HepG2 (cell line): ENCODE results near the gene KIF13A. TPM values are rescaled to one million over a fixed set of nuclear protein-coding genes. Genes with fewer than 3 reads are reported as not detected.

Experiments used
- ATAC-seq: fragments of 200-7000 bp; cut with Tn5 transposase; 3 replicates; pipeline ENCODE4 v1.9.1; 2020; ENCODE audit warnings: mild to moderate bottlenecking, moderate library complexity
- BruUV-seq: library from RNA; stranded (reverse); fragments of 400-500 nt; replicated peaks from 2 replicates; lab custom pipeline; 2021; lab: Mats Ljungman, UMichigan
- CTCF ChIA-PET: fragments of 300-600 bp; formaldehyde crosslinking; extraction: SDS; loops from one replicate; lab custom pipeline; 2021; ENCODE audit warnings: low total read pairs, inconsistent platforms, low intra/inter-chr PET ratio; lab: Yijun Ruan, JAX
- POLR2A ChIA-PET: fragments of 350-600 bp; sonication (Branson Sonifier 250); formaldehyde crosslinking; loops from one replicate; lab custom pipeline; 2020; ENCODE audit warnings: antibody characterized with exemption, inconsistent platforms; lab: Yijun Ruan, JAX
- DNase-seq: peaks from one replicate; pipeline ENCODE4 v3.0.0-alpha.2; 2015; ENCODE audit warnings: low spot score
- FAIRE-seq: peaks from 3 replicates; lab custom pipeline; 2011; peaks lifted over from hg19 to GRCh38; lab: Jason Lieb, UNC
- H2AFZ ChIP-seq: one replicate; pipeline ENCODE4 v1.6.1; 2011; ENCODE audit warnings: low read length, inconsistent platforms
- H3K27ac ChIP-seq: fragments of 300-600 bp; 3 replicates; pipeline ENCODE4 v1.8.0; 2011; ENCODE audit warnings: mixed run types, mild to moderate bottlenecking, mixed read lengths, low read length, inconsistent platforms; ENCODE audit not compliant: insufficient read depth; ENCODE audit errors: extremely low read length
- H3K27me3 ChIP-seq, 2 experiments: fragments of 200-600 bp in 1 of 2; 2 replicates in 1 of 2; 3 replicates in 1 of 2; pipeline versions ENCODE4 v1.6.0 to v1.8.0; 2011; ENCODE audit warnings: low read length in 2 of 2, mild to moderate bottlenecking in 2 of 2, moderate library complexity in 2 of 2, inconsistent platforms in 1 of 2; ENCODE audit not compliant: insufficient read depth in 2 of 2, control insufficient read depth in 1 of 2
- H3K36me3 ChIP-seq, 2 experiments: fragments of 200-600 bp in 1 of 2; replicated peaks in 1 of 2; 2 replicates in 1 of 2; 3 replicates in 1 of 2; pipeline versions ENCODE4 v1.5.1 to v1.8.0; 2011; ENCODE audit warnings: low read length in 2 of 2, inconsistent platforms in 1 of 2; ENCODE audit not compliant: insufficient read depth in 2 of 2, control insufficient read depth in 1 of 2
- H3K4me1 ChIP-seq: 2 replicates; pipeline ENCODE4 v1.5.1; 2012; ENCODE audit warnings: low read length, inconsistent platforms; ENCODE audit not compliant: insufficient read depth
- H3K4me2 ChIP-seq: 2 replicates; pipeline ENCODE4 v1.6.0; 2011; ENCODE audit warnings: low read depth, low read length, inconsistent platforms
- H3K4me3 ChIP-seq, 3 experiments: fragments of 200-600 bp in 1 of 3; sonication (generic), shearing (Covaris generic) in 1 of 3; replicated peaks in 1 of 3; 2 replicates each; pipeline ENCODE4 v1.5.1; 2011 to 2016; ENCODE audit warnings: low read length in 3 of 3, inconsistent platforms in 2 of 3, low read depth in 2 of 3, mild to moderate bottlenecking in 2 of 3, control low read depth in 1 of 3, mixed read lengths in 1 of 3; ENCODE audit not compliant: insufficient read depth in 1 of 3
- H3K79me2 ChIP-seq: one replicate; pipeline ENCODE4 v1.6.1; 2011; ENCODE audit warnings: low read length, inconsistent platforms; ENCODE audit not compliant: insufficient read depth
- H3K9ac ChIP-seq: 2 replicates; pipeline ENCODE4 v1.6.0; 2011; ENCODE audit warnings: mild to moderate bottlenecking, low read depth, low read length, inconsistent platforms; ENCODE audit not compliant: insufficient read depth
- H3K9me3 ChIP-seq: 2 replicates; pipeline ENCODE4 v1.5.1; 2012; ENCODE audit warnings: mild to moderate bottlenecking, low read length
- H4K20me1 ChIP-seq: 2 replicates; pipeline ENCODE4 v1.6.0; 2011; ENCODE audit warnings: inconsistent platforms, mild to moderate bottlenecking, low read length, moderate library complexity; ENCODE audit not compliant: insufficient read depth
- ADNP ChIP-seq: sonication (generic); formaldehyde crosslinking; IDR thresholded peaks from 2 replicates; pipeline ENCODE4 v1.4.0; 2020; ENCODE audit warnings: missing genetic modification reagents
- E2F2 ChIP-seq: sonication (generic); formaldehyde crosslinking; IDR thresholded peaks from 2 replicates; pipeline ENCODE4 v1.4.0; 2020; ENCODE audit warnings: missing genetic modification reagents, borderline replicate concordance
- GATAD2A ChIP-seq: IDR thresholded peaks from 2 replicates; pipeline ENCODE4 v1.6.1; 2016
- HIVEP1 ChIP-seq: sonication (generic); formaldehyde crosslinking; IDR thresholded peaks from 2 replicates; pipeline ENCODE4 v1.4.0; 2020; ENCODE audit warnings: mild to moderate bottlenecking, missing genetic modification reagents
- IKZF5 ChIP-seq: IDR thresholded peaks from 2 replicates; pipeline ENCODE4 v1.6.1; 2018; ENCODE audit warnings: missing genetic modification reagents, mild to moderate bottlenecking, missing compliant biosample characterization
- MAFF ChIP-seq: IDR thresholded peaks from 2 replicates; pipeline ENCODE4 v1.6.1; 2011; ENCODE audit warnings: low read depth, low read length, improper control_type of control experiment
- MAFK ChIP-seq, 2 experiments: IDR thresholded peaks in 1 of 2; conservative IDR thresholded peaks in 1 of 2; 2 replicates each; pipeline ENCODE4 v1.6.1; 2011; ENCODE audit warnings: improper control_type of control experiment in 2 of 2, low read length in 2 of 2
- MLLT10 ChIP-seq: sonication (generic); formaldehyde crosslinking; IDR thresholded peaks from 2 replicates; pipeline ENCODE4 v1.4.0; 2020; ENCODE audit warnings: missing genetic modification reagents
- NCOA2 ChIP-seq: sonication (generic); formaldehyde crosslinking; IDR thresholded peaks from 2 replicates; pipeline ENCODE4 v1.8.0; 2022; ENCODE audit warnings: inconsistent platforms
- SAFB2 ChIP-seq: sonication (generic); formaldehyde crosslinking; IDR thresholded peaks from 2 replicates; pipeline ENCODE4 v1.5.1; 2020; ENCODE audit warnings: missing genetic modification reagents, low read depth, mild to moderate bottlenecking, borderline replicate concordance
- TBL1XR1 ChIP-seq: fragments of 150-350 bp; IDR thresholded peaks from 2 replicates; pipeline ENCODE4 v1.6.1; 2014; ENCODE audit warnings: borderline replicate concordance, low read length; ENCODE audit not compliant: partially characterized antibody
- ZNF20 ChIP-seq: sonication (generic); formaldehyde crosslinking; IDR thresholded peaks from 2 replicates; pipeline ENCODE4 v1.4.0; 2020; ENCODE audit warnings: mild to moderate bottlenecking, moderate library complexity, missing genetic modification reagents
- ZNF30 ChIP-seq: sonication (generic); formaldehyde crosslinking; IDR thresholded peaks from 2 replicates; pipeline ENCODE4 v1.5.0; 2020; ENCODE audit warnings: mild to moderate bottlenecking, missing genetic modification reagents
- ZNF354B ChIP-seq: sonication (generic); formaldehyde crosslinking; IDR thresholded peaks from 2 replicates; pipeline ENCODE4 v1.8.0; 2022; ENCODE audit warnings: mild to moderate bottlenecking, missing genetic modification reagents
- WGBS: methylation state at CpG from one replicate; pipeline ENCODE4 v1.1.6; 2017; ENCODE audit warnings: low lambda C conversion rate; 5-methylcytosine and 5-hydroxymethylcytosine counted together
- in situ Hi-C: cut with HindIII; loops from 2 replicates; pipeline ENCODE4 v1.10.0; 2017; ENCODE audit warnings: low pct_unique_long_range_greater_than_20kb; ENCODE audit not compliant: extremely low pct_ligation_motif_present
- intact Hi-C: fragments of 100-400 bp; cut with micrococcal nuclease; formaldehyde crosslinking; loops from one replicate; pipeline ENCODE4 v1.10.0; 2022; ENCODE audit not compliant: unreplicated experiment
- polyA plus RNA-seq, 8 experiments: library from polyadenylated mRNA; depleted of rRNA in 3 of 8; stranded (reverse) in 7 of 8; unstranded in 1 of 8; fragments of >200 nt; fragmentation: Illumina TruSeq in 4 of 8; extraction: Trizol in 4 of 8; gene quantifications; 2 replicates each; pipeline versions ENCODE4 v1.2.1 to v1.2.3, GENCODE V29; 2011 to 2016; ENCODE audit warnings: low read depth in 4 of 8, missing spikeins in 1 of 8, mixed read lengths in 1 of 8; ENCODE audit not compliant: insufficient read depth in 1 of 8
- total RNA-seq, 5 experiments: library from RNA; depleted of rRNA; stranded (reverse); fragments of >200 nt; fragmentation: Illumina TruSeq; extraction: Trizol; gene quantifications; 2 replicates each; pipeline ENCODE4 v1.2.3, GENCODE V29; 2016; ENCODE audit warnings: low read depth in 1 of 5
- TF ChIP-seq, protein P1 (sequence below): sonication (generic); formaldehyde crosslinking; conservative IDR thresholded peaks from 2 replicates; pipeline ENCODE4 v1.4.0; 2020; ENCODE audit warnings: missing genetic modification reagents

Gene KIF13A
- total and polyA plus RNA-seq, 2 of the 13 experiments (the other 11 are each of a cell fraction or from before 2014, with no cell fraction given) = 21.1 to 37.2 TPM

DNA sequence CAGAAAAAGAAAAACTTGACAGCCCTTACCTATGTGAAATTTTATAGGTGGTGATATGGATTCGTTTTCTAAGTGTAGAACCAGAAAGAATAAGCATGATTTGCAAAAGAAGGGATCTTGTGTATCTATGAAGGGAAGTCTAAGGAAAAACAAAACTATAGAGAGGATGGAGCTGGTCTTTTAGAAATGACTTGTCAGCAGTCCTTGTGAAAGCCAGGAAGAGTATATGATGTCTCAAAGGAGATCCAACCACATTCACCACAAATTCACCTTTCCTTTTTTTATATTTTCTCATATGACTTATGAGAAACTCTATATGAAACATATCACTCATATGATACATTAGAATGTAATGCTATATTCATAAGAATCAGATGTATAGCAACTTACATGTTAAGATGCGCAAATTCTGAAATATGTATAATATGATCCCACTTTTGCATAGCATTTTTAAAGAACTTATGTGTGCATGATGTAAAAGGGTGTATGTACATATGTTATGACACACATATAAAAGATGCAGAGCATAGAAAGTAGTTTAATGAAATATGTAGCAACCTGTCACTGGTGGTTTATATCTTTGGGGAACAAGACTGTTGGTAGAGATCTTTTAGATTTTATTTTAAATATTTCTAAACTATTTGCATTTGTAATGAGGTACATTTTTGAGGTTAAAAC lies 188.8 kb downstream of the KIF13A start:
- Histone ChIP-seq H2AFZ (no peak overlapping the region), H3K27ac (no peak overlapping the region), H3K4me3 (no peak overlapping the region), H4K20me1 (no peaks in the 10 kb centered on the region), H3K27me3 (no peaks in the 10 kb centered on the region), H3K79me2 (no peaks in the 10 kb centered on the region), H3K9ac (no peak overlapping the region), H3K9me3 (no peaks in the 10 kb centered on the region), H3K4me1 (peaks cover 8% of the 10 kb centered on the region), H3K4me2 (no peak overlapping the region), H3K36me3 (peaks cover 27 to 58% of the 10 kb centered on the region in 2 experiments)
- FAIRE-seq (no peak), ATAC-seq (no peak), DNase-seq (no peak)
- in situ Hi-C loops = no loop called here
- POLR2A ChIA-PET = no interaction called here
- CTCF ChIA-PET = no interaction called here
- 80% methylated on average over 2 of the region's 2 CpGs for WGBS
- TF ChIP-seq MAFF (peak; percentile 51), IKZF5 (no peak), GATAD2A (CRISPR knock-in tag) (no peak), HIVEP1 (no peak), MAFK (conservative IDR thresholded peaks at IDR 0.05 in 1 of 2, IDR thresholded peaks at IDR 0.05 in 1 of 2; ENCODE audit: low read length in 2 of 2) (peak; percentile 40 to 75; a peak in 3 of 4 replicates), SAFB2 (CRISPR knock-in tag) (no peak), ADNP (no peak), TBL1XR1 (no peak), NCOA2 (no peak), ZNF354B (CRISPR knock-in tag) (no peak), ZNF30 (CRISPR knock-in tag) (no peak), ZNF20 (CRISPR knock-in tag) (no peak), MLLT10 (CRISPR knock-in tag) (no peak), E2F2 (no peak)
- TF ChIP-seq, protein P1, sequence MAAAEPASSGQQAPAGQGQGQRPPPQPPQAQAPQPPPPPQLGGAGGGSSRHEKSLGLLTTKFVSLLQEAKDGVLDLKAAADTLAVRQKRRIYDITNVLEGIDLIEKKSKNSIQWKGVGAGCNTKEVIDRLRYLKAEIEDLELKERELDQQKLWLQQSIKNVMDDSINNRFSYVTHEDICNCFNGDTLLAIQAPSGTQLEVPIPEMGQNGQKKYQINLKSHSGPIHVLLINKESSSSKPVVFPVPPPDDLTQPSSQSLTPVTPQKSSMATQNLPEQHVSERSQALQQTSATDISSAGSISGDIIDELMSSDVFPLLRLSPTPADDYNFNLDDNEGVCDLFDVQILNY = no peak
- intact Hi-C loops = no loop called here
- no TSS peak for BruUV-seq
